NCI-H69 (cell line): ENCODE data around the gene RAB11FIP5.
"Not testable (repeated sequence)": the region's sequence is repeated elsewhere in the genome, so short reads cannot be mapped to it uniquely, and the experiment has no call there.

Experiments used
- DNase-seq: peaks from one replicate; lab custom pipeline; 2025; lab: John Stamatoyannopoulos, UW

The RAB11FIP5 gene

DNA sequence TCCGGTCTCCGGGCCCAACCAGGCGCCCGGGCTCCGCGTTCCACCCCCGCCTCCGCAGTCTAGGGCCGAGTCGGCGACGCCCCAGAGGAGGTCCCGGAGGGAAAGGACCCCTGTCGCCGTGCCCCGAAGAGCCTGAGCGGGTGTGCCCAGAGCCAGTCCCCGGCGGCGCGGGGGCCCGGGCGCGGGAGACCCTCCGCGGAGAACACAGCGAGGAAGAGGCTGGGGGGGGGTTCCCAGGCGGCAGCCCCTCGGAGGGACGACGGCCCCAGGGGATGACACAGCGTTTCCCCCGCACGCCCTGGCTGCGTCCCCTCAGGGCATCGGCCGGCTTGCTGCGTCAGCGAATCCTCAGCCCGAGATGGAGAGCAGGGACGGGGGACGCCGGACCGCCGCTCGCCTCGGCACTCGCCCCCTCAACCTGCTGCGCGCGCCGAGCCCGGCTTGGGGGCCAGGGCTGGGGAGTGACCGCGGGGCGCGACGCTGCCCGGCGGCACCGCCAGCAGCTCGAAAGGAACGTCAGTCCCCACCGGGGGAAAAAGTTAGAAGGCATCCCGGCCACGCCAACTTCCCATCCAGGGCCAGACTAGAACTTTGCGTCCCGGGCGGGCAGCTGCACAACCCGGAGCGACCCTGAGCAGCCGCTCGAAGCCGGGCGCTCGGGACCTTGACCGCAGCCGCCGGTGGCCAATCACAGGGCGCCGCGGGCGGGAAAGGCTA lies 41.9 kb downstream of the RAB11FIP5 start:
- DNase-seq, result peak; percentile 54

DNA sequence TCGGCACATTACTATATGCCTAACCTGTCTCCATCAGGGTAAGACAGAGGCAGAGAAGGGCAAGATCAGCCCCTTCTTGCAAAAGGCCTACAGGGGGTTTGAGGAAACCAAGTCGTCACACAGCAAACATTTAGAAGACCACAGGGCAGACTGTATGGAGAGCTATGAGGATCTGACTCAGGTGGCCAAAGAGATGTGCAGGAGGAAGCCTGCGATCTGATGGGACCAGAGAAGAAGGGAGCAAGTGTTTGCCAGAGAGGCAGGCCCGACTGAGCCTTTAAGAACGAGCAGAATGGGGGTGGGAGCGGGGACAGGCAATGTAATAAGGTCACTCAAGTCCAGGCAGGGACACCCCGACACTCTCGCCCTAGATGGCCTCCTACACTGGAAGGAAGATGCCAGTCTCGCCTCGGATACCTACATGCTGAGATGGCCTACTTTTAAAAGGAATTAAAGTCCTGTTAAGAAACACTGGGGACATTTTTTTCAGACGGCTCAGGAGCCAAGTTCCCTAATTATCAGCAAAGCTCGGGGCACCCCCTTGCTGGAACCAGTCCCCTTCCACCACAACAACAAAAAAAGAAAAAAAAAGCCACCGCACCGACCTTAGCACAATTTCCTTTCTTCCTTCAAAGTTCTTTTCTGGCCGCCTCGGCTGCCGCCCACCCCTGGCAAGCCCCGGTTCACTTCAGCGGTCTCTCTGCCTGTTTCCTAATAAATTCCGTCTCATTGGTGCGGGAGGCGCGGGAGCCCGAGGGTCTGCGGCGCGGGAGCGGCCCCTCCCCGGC lies 42.7 kb downstream of the RAB11FIP5 start:
- no peak for DNase-seq

DNA sequence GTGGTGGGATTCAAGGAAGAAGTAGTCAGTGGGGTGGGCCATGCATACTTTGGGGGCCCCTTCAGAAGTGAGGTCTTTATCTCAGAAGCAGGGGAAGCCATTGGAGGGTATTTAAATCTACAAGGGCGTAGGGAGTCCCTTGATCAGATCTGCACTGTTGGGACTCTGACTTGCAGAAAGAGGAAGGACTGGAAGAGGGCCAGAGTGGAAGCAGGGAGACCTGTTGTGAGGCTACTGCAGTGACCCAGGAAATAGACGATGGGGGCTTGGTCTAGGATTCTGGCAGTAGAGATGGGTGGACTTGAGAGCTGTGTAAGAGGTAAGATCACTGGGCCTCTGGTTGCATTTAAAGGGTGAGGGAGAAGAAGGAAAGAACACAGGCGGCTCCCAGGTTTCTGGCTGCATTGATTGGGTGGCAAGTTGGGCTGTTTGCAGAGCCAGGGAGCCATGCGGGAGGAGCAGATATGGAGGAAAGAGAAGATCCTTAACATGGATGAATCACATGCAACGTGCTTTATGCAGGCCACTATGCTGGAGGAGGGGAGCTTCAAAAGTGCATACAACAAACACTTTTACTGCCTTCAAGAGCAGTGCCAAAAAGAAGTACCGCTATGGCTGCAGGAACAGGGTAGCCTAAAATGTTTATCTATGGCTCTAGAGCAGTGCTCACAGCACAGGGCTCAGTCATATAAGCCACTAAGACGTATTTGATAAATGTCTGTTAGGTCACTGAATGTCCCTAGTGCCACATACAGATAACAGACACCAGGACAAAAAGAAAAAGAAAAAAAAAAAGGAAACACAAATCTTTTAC lies 43.5 kb downstream of the RAB11FIP5 start:
- no peak for DNase-seq

DNA sequence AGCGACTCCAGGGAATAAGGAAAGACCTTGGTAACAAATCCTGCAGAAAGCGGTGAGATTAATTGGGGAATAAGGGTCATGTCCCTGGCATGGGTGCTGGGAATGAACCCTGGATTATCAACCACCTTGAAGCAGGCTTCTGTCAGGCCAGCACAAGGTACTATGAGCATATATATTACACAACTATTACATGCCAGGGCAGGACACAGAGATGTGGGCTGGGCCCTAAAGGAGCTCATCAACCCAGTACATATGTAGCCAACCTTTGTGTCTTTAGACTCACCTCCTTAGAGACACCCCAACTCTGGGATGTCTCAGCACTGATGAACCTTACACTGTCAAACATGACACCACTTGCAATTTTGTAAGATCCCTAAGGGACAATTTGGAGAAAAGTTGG lies 44.6 kb downstream of the RAB11FIP5 start:
- DNase-seq, result no peak

DNA sequence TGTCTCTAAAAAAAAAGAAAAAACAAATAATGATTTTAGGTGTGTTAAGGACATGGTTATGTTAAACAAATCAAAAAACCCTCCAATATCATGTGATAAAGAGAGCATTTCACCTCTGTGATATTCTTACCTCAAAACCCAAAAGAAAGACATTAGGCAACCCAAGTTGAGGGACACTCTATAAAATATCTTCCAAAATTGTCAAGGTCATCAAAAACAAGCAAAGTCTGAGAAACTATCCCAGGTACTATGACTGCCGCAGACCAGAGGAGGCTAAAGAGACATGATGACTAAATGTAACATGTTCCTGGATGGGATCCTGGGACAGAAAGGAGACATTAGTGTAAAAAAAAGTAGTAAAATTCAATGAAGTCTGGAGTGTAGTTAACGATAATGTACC lies 45.7 kb downstream of the RAB11FIP5 start:
- DNase-seq, result no peak

DNA sequence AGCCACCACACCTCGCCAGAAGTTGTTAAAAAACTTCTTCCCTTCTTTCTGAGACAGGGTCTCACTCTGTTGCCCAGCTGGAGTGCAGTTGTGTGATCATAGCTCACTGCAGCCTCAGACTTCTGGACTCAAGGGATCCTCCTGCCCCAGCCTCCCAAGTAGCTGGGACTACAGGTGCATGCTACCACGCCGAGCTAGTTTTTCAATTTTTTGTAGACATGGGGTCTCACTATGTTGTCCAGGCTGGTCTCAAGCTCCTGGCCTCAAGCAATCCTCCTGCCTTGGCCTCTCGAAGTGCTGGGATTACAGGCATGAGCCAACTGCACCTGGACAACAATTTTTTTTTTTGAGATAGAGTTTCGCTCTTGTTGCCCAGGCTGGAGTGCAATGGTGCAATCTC lies 47.7 kb downstream of the RAB11FIP5 start:
- not testable (repeated sequence) for DNase-seq

DNA sequence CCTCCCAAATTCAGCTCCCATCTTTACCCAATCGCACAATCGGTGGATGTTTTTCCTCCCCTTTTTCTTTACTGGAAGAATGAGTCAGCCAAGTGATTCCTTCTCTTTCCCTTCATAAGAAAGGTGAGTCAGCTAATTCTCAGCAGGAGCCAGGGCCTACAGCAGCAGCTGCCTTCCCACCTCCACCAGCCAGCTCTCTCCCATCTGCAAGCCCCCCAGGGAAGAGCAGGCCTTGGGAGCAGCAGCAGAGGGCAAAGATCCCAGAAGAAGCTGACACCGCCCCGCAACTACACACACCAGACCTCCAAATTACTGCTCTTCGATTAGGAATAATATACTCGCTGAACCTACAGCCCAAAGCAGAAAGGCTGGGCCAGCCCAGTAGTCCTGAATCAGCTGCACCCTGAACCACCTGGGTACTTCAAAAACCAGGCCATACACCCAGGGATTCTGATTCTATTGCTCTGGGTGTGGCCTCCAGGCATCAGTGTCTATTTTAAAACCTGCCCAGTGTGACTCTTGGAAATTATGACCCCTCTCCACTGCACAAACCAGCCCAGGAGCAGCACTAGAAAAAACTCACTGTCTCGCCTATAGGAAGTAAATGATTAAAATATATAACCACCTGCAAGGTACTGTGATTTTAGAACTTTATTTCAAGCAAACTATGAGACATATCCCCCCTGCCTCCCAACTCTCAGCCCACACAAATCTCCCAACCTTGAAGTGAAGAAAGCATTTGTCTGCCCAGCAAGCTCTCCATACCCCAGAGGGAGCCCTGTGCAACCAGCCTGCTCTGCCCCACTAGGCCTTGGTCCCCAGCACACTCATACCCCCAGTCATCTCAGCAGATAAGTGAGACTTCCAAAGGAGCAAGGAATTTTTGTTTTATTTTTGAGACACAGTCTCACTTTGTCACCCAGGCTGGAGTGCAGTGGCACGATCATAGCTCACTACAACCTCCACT lies 48.6 kb downstream of the RAB11FIP5 start:
- peak; percentile 57 for DNase-seq

DNA sequence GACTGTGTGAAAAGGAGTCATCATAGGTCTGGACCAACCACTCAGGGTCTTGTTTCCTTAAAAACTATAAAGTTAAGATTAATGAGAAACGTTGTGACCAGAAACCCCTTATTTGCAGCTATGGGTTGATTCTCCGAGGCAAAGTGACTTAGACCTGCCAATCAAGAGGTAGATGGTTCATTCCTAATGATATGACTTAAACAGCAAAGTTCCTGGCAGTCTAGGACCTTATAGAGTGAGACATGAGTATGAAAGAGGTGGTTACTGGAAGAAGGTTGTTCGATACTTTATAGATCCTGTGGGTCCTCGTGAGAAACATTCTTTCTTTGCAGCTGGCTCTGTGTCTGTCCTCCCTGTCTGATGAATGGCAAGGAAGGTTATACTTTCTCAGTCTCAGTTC lies 49.3 kb downstream of the RAB11FIP5 start:
- no peak for DNase-seq

DNA sequence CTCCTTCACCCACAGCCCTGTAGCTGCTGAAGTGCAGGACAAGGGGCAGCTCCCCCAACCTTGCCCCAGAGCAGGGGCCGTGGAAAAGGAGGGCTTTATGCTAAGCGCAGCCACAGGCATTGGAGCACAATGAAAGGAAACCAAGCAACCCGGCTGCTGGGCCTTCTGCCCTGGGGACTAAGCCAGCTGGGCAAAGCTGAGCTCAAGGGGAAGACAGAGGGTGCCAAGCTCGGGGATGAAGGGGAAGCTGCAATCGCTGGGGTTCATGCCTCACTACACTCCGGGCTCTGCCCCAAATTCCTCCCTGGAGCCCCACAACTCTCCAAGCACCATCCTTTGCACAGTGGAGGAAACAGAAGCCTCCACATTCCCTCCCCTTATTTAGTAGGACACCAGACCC lies 53.6 kb downstream of the RAB11FIP5 start:
- no peak for DNase-seq

DNA sequence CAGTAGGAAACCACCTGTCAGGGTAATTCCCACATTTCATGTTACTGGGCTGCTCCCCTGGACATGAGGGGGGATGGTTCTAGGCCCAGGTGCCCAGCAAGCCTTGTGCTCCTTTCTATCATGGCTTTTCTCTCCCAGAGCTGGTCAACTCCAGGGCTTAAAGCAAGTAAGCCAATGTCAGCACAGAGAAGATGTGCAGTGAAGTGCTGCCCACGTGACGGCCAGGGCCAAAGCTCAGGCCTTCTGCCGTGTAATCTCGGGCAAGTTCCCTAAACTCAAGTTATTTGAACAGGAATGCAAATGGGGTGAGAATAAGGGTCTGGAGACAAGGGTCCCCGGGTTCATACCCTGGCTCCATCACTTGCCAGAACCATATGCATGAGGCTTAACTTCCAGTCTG lies 57.8 kb downstream of the RAB11FIP5 start:
- no peak for DNase-seq

DNA sequence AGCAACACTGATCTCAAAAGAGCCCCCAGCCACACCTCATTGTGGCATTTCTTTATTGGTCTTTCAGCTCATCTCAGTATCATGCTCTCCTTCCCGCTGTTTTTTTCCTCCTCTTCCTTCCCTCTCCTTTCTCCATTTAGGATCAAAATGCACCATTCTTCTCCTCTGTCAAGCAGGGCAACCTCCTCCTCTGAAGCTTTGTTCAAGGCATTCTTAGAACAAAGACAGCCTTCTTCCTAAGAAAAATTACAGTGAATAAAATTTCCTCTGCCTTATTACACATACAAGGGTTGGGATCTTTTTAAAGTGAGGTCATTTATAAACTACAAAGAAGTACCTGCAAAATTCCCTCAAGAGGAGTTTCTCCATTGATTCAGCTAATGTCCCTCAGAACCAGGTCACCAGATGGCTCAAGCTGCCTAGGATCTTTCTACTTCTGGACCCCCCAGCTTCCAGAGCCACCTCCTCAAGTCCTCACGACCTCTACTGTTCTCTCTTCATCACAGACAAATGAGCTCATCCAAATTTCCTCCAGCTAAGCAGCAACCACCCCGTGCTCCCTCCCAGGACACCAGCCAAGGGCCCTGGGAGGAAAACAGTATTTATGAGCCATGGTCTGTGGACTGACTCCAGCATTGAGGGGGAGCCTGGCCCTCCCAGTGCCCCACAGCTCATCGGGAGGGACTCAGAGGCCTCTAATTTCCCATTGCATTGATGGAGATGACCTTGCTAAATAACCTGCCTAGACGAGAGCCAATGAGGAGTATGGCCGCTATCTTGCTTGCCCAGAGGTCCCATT lies 59.2 kb downstream of the RAB11FIP5 start:
- DNase-seq, result no peak

DNA sequence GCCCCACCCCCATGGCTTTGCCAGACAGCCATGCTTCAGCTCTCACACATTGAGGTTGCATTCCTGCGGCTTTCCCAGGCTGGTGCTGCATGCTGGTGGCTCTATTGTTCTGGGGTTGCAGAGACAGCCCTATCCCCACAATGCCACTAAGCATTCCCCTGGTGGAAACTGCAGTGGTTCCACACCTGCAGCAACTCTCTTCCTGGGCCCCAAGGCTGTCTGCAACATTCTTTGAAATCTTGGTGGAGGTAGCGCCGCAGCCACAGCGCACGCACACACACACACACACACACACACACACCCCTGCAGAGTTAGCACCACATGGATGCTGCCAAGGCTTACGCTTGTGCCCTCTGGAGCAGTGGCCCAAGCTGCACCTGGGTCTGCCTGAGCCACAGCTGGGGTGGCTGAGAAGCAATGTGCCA lies 62.6 kb downstream of the RAB11FIP5 start:
- DNase-seq, result peak; percentile 1

DNA sequence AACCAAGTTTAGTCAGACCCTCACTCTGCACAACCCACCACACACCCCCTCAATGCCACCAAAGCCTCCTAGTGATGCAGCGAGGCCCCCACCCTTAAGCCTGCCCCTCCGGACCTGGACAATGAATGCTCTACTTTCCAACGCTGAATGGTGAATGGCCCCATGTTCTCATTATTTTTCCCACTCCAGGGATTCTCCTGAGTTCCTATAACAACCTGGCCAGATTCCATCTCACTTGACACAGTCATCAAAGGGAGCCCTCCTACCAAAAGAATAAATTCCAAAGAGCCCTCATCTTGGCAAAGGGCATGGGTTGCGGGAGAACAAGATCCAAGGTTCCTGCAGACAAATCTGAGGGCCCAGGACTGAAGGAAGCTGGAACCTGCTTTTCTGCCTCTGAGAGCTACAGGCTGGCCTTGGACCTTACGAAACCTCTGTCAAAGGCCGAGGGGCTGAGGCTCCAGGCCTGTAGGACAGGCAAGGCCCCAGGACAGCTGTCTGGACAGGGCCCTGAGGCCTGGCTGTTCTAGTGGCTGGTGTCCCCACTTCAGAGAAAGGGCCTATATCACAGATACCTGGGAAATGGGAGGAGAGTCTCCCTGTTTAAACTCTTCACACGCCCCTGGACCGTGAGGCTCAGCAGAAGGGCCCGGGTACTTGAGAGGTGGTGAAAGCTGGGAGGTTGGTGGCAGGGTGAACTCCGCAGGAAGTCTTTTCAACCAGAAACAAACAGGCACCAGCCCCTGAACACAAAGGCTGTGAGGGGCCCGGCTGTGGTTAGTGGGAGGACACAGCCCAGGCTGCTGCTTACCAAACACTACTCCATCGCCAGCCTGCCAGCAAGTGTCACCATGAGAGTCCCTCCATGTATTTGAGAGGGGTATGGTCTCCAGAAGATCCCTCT lies 68.6 kb downstream of the RAB11FIP5 start:
- DNase-seq, result no peak

DNA sequence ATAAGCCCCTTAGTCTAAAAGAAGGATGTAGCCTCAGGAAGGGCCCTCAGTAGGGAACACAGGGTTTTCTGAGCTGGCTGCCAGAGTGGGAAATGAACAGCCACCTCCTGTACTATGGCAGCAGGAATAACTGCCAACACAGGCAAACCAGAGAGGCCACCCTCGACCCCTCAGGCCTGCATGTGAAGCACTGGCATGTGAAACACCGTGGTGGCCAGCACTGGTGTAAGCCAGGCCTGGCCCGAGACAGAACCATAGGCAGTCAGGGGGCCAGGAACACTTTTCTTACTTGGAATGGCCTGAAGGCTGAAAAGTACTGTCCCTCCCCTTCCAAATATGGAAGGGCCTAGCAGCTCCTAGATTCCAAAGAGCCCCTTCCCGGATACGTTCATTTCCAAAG lies 69.5 kb downstream of the RAB11FIP5 start:
- DNase-seq, result no peak

DNA sequence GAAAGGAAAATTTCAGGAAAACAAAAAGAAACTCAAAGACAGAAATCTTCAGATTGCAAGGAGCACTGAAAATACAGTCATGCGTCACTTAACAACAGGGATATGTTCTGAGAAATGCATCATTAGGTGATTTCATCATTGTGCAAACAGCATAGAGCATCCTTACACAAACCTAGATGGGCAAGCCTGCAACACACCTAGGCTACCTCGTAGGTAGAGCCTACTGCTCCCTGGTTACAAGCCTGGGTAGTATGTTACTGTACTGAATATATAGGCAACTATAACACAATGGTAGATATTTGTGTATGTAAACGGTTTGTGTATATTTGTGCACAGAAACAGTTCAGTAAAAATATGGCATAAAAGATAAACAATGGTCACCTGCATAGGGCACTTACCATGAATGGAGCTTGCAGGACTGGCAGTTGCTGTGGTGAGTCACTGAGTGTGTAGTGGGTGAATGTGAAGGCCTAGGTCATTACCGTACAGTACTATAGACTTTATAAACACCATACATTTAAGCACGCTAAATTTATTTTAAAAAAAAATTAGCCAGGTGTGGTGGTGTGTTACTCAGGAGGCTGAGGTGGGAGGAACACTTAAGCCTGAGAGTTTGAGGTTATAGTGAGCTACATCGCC lies 74.7 kb downstream of the RAB11FIP5 start:
- no peak for DNase-seq

DNA sequence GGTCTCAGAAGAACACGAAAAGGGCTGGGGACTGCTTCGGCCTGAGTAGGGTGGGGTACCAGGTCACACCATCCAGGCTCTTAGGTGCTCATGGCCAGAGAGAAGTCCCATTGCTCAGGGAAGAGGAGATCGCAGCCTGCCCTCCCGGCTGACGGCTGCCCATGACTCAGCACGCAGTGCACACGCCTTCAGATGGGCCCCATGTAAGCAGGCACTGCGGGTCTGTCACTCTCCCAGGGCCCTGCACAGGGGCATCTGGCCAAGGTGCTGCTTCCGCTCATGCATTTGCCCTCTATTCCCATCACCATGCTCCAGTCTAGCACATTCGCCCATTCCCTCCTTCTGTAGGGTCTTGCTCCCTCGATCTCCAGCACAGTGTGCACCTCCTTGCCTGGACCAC lies 76.0 kb downstream of the RAB11FIP5 start:
- no peak for DNase-seq

DNA sequence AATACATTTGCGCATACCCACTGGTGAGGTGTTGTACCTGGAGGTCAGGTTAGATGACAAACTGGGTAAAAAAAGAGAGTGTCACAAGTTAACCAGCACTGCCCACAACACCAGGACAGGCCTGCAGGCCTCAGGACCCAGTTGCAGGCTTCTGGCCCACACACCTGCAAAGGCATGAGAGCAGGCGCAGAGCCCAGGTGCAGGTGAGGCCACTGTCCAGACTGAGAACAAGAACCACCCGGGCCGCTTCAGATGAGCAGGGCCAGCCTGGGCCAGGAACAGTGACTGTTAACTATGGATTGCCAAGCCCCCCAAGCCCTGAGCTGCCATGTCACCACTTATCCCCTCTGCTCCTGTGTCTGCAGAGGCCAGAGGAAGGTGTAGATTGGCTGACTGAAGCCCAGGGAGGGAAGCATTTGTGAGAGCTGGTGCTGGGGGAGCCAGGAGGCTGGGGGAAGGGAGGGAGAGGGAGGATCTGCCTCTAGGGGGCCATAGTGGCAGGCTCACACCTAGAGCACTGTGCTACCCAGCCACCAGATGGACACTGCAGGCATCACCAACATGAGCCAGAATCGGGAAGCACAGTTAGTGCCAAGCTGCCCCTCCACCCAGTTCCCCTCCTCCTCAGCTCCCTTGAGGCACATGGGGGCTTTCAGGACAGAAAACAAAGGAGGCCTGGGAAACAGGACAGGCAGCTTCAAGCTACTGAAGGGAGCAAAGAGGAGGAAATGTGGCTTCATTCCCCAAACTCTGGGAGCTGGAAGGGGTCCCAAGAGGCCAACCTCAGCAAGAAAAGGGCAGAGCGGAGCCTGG lies 76.6 kb downstream of the RAB11FIP5 start:
- DNase-seq, result peak; percentile 36

DNA sequence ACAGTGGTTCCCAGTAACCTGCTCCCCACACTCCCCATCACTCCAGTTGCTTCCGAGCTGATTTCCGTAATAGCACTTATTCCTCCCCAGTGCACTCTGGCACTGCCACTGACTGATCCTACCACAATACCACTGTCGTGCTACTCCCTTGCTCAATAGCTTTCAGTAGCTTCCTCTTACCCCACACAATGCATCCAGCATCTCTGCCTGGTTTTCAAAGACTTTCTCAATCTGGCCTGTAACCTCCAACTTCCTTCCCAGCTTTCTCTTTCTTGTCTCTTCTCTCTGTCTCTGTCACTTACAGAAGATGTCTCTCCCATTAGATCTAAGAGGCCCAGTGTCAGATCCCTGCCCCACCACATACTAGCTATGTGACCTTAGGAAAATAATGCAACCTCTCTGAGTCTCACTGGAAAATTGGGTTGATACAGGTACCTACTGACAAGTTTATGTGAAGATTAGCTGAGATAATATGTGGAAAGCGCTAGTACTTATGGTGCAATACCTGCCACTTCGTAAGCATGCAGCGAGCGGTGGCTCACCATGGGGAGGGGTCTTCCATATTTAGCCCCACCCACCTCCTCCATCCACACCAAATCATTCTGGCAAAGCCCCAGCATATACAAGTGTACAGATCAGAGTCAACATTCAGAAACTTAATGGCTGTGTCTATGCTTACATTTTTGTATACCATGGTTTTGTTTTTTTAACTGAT lies 77.9 kb downstream of the RAB11FIP5 start:
- DNase-seq, result no peak
